Body of pancreas (tissue), 4 donors: Measurements from ENCODE around the gene SCGB1A1. TPM values are rescaled to one million over a fixed set of nuclear protein-coding genes. Genes with fewer than 3 reads are reported as not detected.

Source experiments
- ATAC-seq: fragments of 150-250 bp; one replicate; pipeline ENCODE4 v1.9.1; 2016
- DNase-seq, 4 donors: peaks; one replicate each; pipeline ENCODE4 v3.0.0-alpha.2; 2019
- H3K27ac ChIP-seq, 4 donors: fragments of 200-600 bp; sonication (generic); 1 replicate in 3 of 4; 2 replicates in 1 of 4; pipeline versions ENCODE4 v1.5.1 to v1.6.1; 2016 to 2019; ENCODE audit warnings: mild to moderate bottlenecking in 1 of 4, mixed read lengths in 1 of 4, moderate library complexity in 1 of 4
- H3K27me3 ChIP-seq, 2 donors: fragments of 200-600 bp; sonication (generic); one replicate each; pipeline ENCODE4 v1.6.0; 2016; ENCODE audit warnings: mild to moderate bottlenecking in 1 of 2
- H3K36me3 ChIP-seq, 2 donors: fragments of 200-600 bp; sonication (generic); replicated peaks in 1 of 2; 2 replicates each; pipeline ENCODE4 v1.5.1; 2016; ENCODE audit warnings: low read depth in 2 of 2; ENCODE audit not compliant: insufficient read depth in 1 of 2
- H3K4me1 ChIP-seq: fragments of 200-600 bp; sonication (generic); one replicate; pipeline ENCODE4 v1.6.0; 2016
- H3K4me3 ChIP-seq, 2 donors: fragments of 200-600 bp; sonication (generic); 1 replicate in 1 of 2; 2 replicates in 1 of 2; pipeline ENCODE4 v1.5.1; 2016 to 2019
- H3K9me3 ChIP-seq, 3 donors: fragments of 200-600 bp; sonication (generic); 1 replicate in 2 of 3; 2 replicates in 1 of 3; pipeline ENCODE4 v1.5.1; 2016
- CTCF ChIP-seq, 7 experiments: fragments of 450-650 bp in 4 of 7; fragments of 200-600 bp in 3 of 7; sonication (generic) in 3 of 7; IDR thresholded peaks; one replicate each; pipeline ENCODE4 v1.5.1; 2016 to 2019; ENCODE audit warnings: antibody characterized with exemption in 7 of 7
- POLR2A ChIP-seq, 3 donors: fragments of 450-650 bp; IDR thresholded peaks; one replicate each; pipeline ENCODE4 v1.6.1; 2016; ENCODE audit warnings: antibody characterized with exemption in 3 of 3, mild to moderate bottlenecking in 2 of 3
- WGBS, 2 donors: methylation state at CpG; one replicate each; pipeline ENCODE4 v1.1.5; 2017; 5-methylcytosine and 5-hydroxymethylcytosine counted together
- intact Hi-C: fragments of 100-400 bp; cut with DNase I; formaldehyde crosslinking; loops from one replicate; pipeline ENCODE4 v1.15.1; 2023
- total RNA-seq, 2 donors: library from RNA; depleted of rRNA; stranded (reverse); fragments of >200 nt; gene quantifications; one replicate each; pipeline ENCODE4 v1.1.0, GENCODE V29; 2016

Gene SCGB1A1
- total RNA-seq, 2 donors from 2014 or later: not detected

GRCh38 chr11:62431171-62431901 is 12.5 kb downstream of the SCGB1A1 start:
- H3K27ac ChIP-seq: no peak overlapping the region
- H3K4me1 ChIP-seq: peaks cover 31% of the 10 kb centered on the region
- TF ChIP-seq CTCF (IDR thresholded peaks at IDR 0.05) (no peak), POLR2A (IDR thresholded peaks at IDR 0.05) (no peak)
- no peak overlapping the region for H3K4me3 ChIP-seq
- intact Hi-C loops: no loop called here
- H3K9me3 ChIP-seq: no peaks in the 10 kb centered on the region
- H3K36me3 ChIP-seq: no peaks in the 10 kb centered on the region
- no peak for ATAC-seq
- DNase-seq: no peak
- H3K27me3 ChIP-seq: no peaks in the 10 kb centered on the region
- 64 to 73% methylated on average over 11 of the region's 11 CpGs for WGBS, 2 donors

DNA sequence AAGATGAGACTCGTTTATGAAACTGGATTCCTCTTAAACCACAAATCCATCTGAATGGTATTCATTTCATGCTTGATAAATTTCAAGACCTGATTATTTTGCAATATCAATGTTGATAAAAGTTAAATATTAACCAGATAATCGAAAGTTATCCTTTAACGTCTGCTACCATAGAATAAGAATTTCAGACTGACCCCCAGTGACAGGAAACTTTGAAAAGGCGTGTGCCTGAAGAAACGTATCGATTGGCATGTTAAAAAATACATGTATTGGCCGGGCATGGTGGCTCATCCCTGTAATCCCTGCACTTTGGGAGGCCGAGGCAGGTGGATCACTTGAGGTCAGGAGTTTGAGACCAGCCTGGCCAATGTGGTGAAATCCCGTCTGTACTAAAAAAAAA is 13.9 kb downstream of the SCGB1A1 start:
- TF ChIP-seq CTCF (IDR thresholded peaks at IDR 0.05): peak in 1 of 7 experiments; percentile 13
- no peak for TF ChIP-seq POLR2A (IDR thresholded peaks at IDR 0.05)
- peak overlapping the region in 1 of 4 donors; percentile 54 for H3K27ac ChIP-seq
- intact Hi-C loops: no loop called here
- DNase-seq (peak in 2 of 4 donors; percentile 13 to 25), ATAC-seq (peak; percentile 62)
- no peaks in the 10 kb centered on the region for H3K27me3 ChIP-seq
- H3K36me3 ChIP-seq: no peaks in the 10 kb centered on the region
- no peaks in the 10 kb centered on the region for H3K9me3 ChIP-seq
- H3K4me1 ChIP-seq: peaks cover 20% of the 10 kb centered on the region
- 15 to 22% methylated on average over 9 of the region's 9 CpGs for WGBS, 2 donors
- H3K4me3 ChIP-seq: no peak overlapping the region

GRCh38 chr11:62433141-62433903 is 14.5 kb downstream of the SCGB1A1 start:
- ATAC-seq (no peak), DNase-seq (peak in 2 of 4 donors; percentile 25 to 33)
- Histone ChIP-seq H3K9me3 (no peaks in the 10 kb centered on the region), H3K27ac (peak overlapping the region in 1 of 4 donors; percentile 54), H3K4me3 (no peak overlapping the region), H3K4me1 (peaks cover 20% of the 10 kb centered on the region), H3K27me3 (no peaks in the 10 kb centered on the region), H3K36me3 (no peaks in the 10 kb centered on the region)
- 50 to 52% methylated on average over 16 of the region's 16 CpGs for WGBS, 2 donors
- intact Hi-C loops: no loop called here
- TF ChIP-seq CTCF (IDR thresholded peaks at IDR 0.05): no peak
- TF ChIP-seq POLR2A (IDR thresholded peaks at IDR 0.05): no peak

GRCh38 chr11:62433904-62434276 is 15.1 kb downstream of the SCGB1A1 start:
- Histone ChIP-seq H3K4me1 (peaks cover 20% of the 10 kb centered on the region), H3K27me3 (no peaks in the 10 kb centered on the region), H3K4me3 (no peak overlapping the region), H3K36me3 (no peaks in the 10 kb centered on the region), H3K9me3 (no peaks in the 10 kb centered on the region), H3K27ac (peak overlapping the region in 1 of 4 donors; percentile 54)
- WGBS, 2 donors: 55 to 71% methylated on average over 6 of the region's 6 CpGs
- peak in 1 of 4 donors; percentile 35 for DNase-seq
- intact Hi-C loops: no loop called here
- no peak for ATAC-seq
- TF ChIP-seq CTCF (IDR thresholded peaks at IDR 0.05) (no peak), POLR2A (IDR thresholded peaks at IDR 0.05) (no peak)
